Vagina (tissue), 2 donors: Measurements from ENCODE around the gene GRIP2.

ENCODE experiments used
- POLR2A ChIP-seq, 2 donors: fragments of 450-650 bp; IDR thresholded peaks; one replicate each; pipeline ENCODE4 v1.6.1; 2017; ENCODE audit warnings: antibody characterized with exemption in 2 of 2, mild to moderate bottlenecking in 2 of 2, moderate library complexity in 2 of 2
- POLR2AphosphoS5 ChIP-seq, 2 donors: sonication (generic); formaldehyde crosslinking; IDR thresholded peaks; one replicate each; pipeline ENCODE4 v1.9.0; 2017; ENCODE audit warnings: antibody characterized with exemption in 2 of 2, mild to moderate bottlenecking in 2 of 2, low read depth in 1 of 2; ENCODE audit not compliant: insufficient read depth in 1 of 2
- TF ChIP-seq, protein P1 (sequence below), 3 experiments: fragments of 450-650 bp in 2 of 3; fragments of 200-600 bp in 1 of 3; sonication (generic) in 1 of 3; IDR thresholded peaks; one replicate each; pipeline ENCODE4 v1.5.1; 2017 to 2019; ENCODE audit warnings: antibody characterized with exemption in 3 of 3, mild to moderate bottlenecking in 2 of 3, moderate library complexity in 2 of 3

DNA sequence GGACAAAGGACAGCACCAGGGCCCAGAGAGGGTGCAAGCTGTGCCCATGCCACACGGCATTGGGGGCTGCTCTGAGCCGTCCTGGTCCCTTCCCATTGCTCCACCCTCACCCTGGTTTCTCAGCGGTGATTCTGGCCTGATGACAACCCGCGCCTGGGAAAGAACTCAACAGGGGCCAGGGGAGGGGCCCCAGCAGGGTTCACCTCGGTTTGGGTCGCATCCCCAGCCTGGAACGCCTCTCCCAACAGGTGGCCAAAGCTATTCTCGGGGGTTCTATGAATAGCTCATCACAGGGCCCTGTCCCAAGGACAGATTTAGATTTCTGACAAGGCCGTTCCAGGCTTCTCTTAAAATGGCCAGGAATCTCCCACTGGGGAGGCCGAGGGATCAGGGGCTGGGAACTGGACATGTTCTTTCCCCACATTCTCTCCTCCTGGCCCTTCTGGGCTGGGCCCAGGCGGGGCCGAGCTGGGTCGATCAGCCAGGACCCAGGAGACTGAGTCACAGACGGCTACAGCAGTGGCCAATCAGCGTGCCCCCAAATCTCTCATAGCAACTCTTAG lies 17.9 kb downstream of the GRIP2 start:
- TF ChIP-seq, protein P1, sequence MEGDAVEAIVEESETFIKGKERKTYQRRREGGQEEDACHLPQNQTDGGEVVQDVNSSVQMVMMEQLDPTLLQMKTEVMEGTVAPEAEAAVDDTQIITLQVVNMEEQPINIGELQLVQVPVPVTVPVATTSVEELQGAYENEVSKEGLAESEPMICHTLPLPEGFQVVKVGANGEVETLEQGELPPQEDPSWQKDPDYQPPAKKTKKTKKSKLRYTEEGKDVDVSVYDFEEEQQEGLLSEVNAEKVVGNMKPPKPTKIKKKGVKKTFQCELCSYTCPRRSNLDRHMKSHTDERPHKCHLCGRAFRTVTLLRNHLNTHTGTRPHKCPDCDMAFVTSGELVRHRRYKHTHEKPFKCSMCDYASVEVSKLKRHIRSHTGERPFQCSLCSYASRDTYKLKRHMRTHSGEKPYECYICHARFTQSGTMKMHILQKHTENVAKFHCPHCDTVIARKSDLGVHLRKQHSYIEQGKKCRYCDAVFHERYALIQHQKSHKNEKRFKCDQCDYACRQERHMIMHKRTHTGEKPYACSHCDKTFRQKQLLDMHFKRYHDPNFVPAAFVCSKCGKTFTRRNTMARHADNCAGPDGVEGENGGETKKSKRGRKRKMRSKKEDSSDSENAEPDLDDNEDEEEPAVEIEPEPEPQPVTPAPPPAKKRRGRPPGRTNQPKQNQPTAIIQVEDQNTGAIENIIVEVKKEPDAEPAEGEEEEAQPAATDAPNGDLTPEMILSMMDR (IDR thresholded peaks at IDR 0.05), result no peak
- TF ChIP-seq POLR2A (IDR thresholded peaks at IDR 0.05) (no peak), POLR2AphosphoS5 (IDR thresholded peaks at IDR 0.05; ENCODE audit: insufficient read depth in 1 of 2, low read depth in 1 of 2) (no peak)
